ENCODE results near the gene MYLIP. TPM values are rescaled to one million over a fixed set of nuclear protein-coding genes. Genes with fewer than 3 reads are reported as not detected.

The MYLIP gene
- total and polyA plus RNA-seq, 2 of the 13 experiments (the other 11 are each of a cell fraction or from before 2014, with no cell fraction given) = 3.4 to 10.8 TPM

- TF ChIP-seq SOX13 (IDR thresholded peaks at IDR 0.05) (no peak), SOX13 (CRISPR knock-in tag; conservative IDR thresholded peaks at IDR 0.05 in 1 of 2, IDR thresholded peaks at IDR 0.05 in 1 of 2) (0 out of 4 replicates have a peak, but pooled peaks of 1 of the 2 experiments have one; percentile 20), MATR3 (CRISPR knock-in tag; IDR thresholded peaks at IDR 0.05) (no peak), GMEB2 (CRISPR knock-in tag; IDR thresholded peaks at IDR 0.05; ENCODE audit: low read depth) (no peak), ZSCAN30 (CRISPR knock-in tag; IDR thresholded peaks at IDR 0.05) (no peak), EEA1 (CRISPR knock-in tag; IDR thresholded peaks at IDR 0.05; ENCODE audit: borderline replicate concordance) (no peak), ELF3 (CRISPR knock-in tag; IDR thresholded peaks at IDR 0.05) (peak; percentile 90), AGO2 (optimal IDR thresholded peaks at IDR 0.05; ENCODE audit: low read depth, low read length) (no peak), ZUFSP (CRISPR knock-in tag; IDR thresholded peaks at IDR 0.05; ENCODE audit: borderline replicate concordance) (no peak), ZNF331 (CRISPR knock-in tag; IDR thresholded peaks at IDR 0.05) (0 out of 2 replicates have a peak, but pooled peaks have one; percentile 27), ZFP90 (CRISPR knock-in tag; IDR thresholded peaks at IDR 0.05; ENCODE audit: borderline replicate concordance) (no peak), ETV5 (CRISPR knock-in tag; IDR thresholded peaks at IDR 0.05; ENCODE audit: borderline replicate concordance) (peak; percentile 22; the same call in 1 of the 2 replicates), RXRA (CRISPR knock-in tag; IDR thresholded peaks at IDR 0.05) (peak; percentile 77; the same call in 1 of the 2 replicates), ZMAT3 (CRISPR knock-in tag; conservative IDR thresholded peaks at IDR 0.05) (no peak), SIX1 (CRISPR knock-in tag; IDR thresholded peaks at IDR 0.05; ENCODE audit: borderline replicate concordance) (peak; percentile 95), GATAD1 (CRISPR knock-in tag; IDR thresholded peaks at IDR 0.05) (0 out of 2 replicates have a peak, but pooled peaks have one; percentile 27), ZNF577 (CRISPR knock-in tag; IDR thresholded peaks at IDR 0.05; ENCODE audit: borderline replicate concordance, low read depth) (no peak), ZNF724P (CRISPR knock-in tag; IDR thresholded peaks at IDR 0.05; ENCODE audit: borderline replicate concordance) (no peak), DMAP1 (CRISPR knock-in tag; IDR thresholded peaks at IDR 0.05) (no peak), ZFP36L1 (CRISPR knock-in tag; IDR thresholded peaks at IDR 0.05) (0 out of 2 replicates have a peak, but pooled peaks have one; percentile 41), RXRB (CRISPR knock-in tag; IDR thresholded peaks at IDR 0.05; ENCODE audit: borderline replicate concordance) (peak; percentile 97)
- TF ChIP-seq, protein P1, sequence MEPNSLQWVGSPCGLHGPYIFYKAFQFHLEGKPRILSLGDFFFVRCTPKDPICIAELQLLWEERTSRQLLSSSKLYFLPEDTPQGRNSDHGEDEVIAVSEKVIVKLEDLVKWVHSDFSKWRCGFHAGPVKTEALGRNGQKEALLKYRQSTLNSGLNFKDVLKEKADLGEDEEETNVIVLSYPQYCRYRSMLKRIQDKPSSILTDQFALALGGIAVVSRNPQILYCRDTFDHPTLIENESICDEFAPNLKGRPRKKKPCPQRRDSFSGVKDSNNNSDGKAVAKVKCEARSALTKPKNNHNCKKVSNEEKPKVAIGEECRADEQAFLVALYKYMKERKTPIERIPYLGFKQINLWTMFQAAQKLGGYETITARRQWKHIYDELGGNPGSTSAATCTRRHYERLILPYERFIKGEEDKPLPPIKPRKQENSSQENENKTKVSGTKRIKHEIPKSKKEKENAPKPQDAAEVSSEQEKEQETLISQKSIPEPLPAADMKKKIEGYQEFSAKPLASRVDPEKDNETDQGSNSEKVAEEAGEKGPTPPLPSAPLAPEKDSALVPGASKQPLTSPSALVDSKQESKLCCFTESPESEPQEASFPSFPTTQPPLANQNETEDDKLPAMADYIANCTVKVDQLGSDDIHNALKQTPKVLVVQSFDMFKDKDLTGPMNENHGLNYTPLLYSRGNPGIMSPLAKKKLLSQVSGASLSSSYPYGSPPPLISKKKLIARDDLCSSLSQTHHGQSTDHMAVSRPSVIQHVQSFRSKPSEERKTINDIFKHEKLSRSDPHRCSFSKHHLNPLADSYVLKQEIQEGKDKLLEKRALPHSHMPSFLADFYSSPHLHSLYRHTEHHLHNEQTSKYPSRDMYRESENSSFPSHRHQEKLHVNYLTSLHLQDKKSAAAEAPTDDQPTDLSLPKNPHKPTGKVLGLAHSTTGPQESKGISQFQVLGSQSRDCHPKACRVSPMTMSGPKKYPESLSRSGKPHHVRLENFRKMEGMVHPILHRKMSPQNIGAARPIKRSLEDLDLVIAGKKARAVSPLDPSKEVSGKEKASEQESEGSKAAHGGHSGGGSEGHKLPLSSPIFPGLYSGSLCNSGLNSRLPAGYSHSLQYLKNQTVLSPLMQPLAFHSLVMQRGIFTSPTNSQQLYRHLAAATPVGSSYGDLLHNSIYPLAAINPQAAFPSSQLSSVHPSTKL (CRISPR knock-in tag; IDR thresholded peaks at IDR 0.05) = peak; percentile 45; the same call in 1 of the 2 replicates
- TF ChIP-seq, protein P2, sequence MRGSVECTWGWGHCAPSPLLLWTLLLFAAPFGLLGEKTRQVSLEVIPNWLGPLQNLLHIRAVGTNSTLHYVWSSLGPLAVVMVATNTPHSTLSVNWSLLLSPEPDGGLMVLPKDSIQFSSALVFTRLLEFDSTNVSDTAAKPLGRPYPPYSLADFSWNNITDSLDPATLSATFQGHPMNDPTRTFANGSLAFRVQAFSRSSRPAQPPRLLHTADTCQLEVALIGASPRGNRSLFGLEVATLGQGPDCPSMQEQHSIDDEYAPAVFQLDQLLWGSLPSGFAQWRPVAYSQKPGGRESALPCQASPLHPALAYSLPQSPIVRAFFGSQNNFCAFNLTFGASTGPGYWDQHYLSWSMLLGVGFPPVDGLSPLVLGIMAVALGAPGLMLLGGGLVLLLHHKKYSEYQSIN (CRISPR knock-in tag; IDR thresholded peaks at IDR 0.05; ENCODE audit: borderline replicate concordance) = no peak
Observed at GRCh38 chr6:16130932-16131387, 2.1 kb downstream of the MYLIP start (continued).
